Vagina (tissue), 2 donors: Measurements from ENCODE around the gene FECH. TPM values are rescaled to one million over a fixed set of nuclear protein-coding genes. Genes with fewer than 3 reads are reported as not detected.
"Not testable (repeated sequence)": the region's sequence is repeated elsewhere in the genome, so short reads cannot be mapped to it uniquely, and the experiment has no call there.

Experiments used
- DNase-seq, 2 donors: peaks; one replicate each; pipeline ENCODE4 v3.0.0-alpha.2; 2017; ENCODE audit errors: extremely low spot score in 2 of 2
- H3K27ac ChIP-seq: fragments of 200-600 bp; sonication (generic); one replicate; pipeline ENCODE4 v1.5.1; 2019
- H3K27me3 ChIP-seq: fragments of 200-600 bp; sonication (generic); one replicate; pipeline ENCODE4 v1.5.1; 2019
- H3K36me3 ChIP-seq, 2 donors: fragments of 200-600 bp; sonication (generic); one replicate each; pipeline ENCODE4 v1.5.1; 2017 to 2019
- H3K4me1 ChIP-seq: fragments of 200-600 bp; sonication (generic); one replicate; pipeline ENCODE4 v1.5.1; 2019
- H3K4me3 ChIP-seq, 2 donors: fragments of 200-600 bp; sonication (generic); 1 replicate in 1 of 2; 2 replicates in 1 of 2; pipeline ENCODE4 v1.5.1; 2016 to 2019
- H3K9me3 ChIP-seq: fragments of 200-600 bp; sonication (generic); one replicate; pipeline ENCODE4 v1.5.1; 2019
- POLR2A ChIP-seq, 2 donors: fragments of 450-650 bp; IDR thresholded peaks; one replicate each; pipeline ENCODE4 v1.6.1; 2017; ENCODE audit warnings: antibody characterized with exemption in 2 of 2, mild to moderate bottlenecking in 2 of 2, moderate library complexity in 2 of 2
- POLR2AphosphoS5 ChIP-seq, 2 donors: sonication (generic); formaldehyde crosslinking; IDR thresholded peaks; one replicate each; pipeline ENCODE4 v1.9.0; 2017; ENCODE audit warnings: antibody characterized with exemption in 2 of 2, mild to moderate bottlenecking in 2 of 2, low read depth in 1 of 2; ENCODE audit not compliant: insufficient read depth in 1 of 2
- intact Hi-C: fragments of 100-400 bp; cut with DNase I; formaldehyde crosslinking; loops from one replicate; pipeline ENCODE4 v1.15.1; 2023
- total RNA-seq: library from RNA; depleted of rRNA; stranded (reverse); fragments of >200 nt; gene quantifications from one replicate; pipeline ENCODE4 v1.2.3, GENCODE V29; 2016
- TF ChIP-seq, protein P1 (sequence below), 3 experiments: fragments of 450-650 bp in 2 of 3; fragments of 200-600 bp in 1 of 3; sonication (generic) in 1 of 3; IDR thresholded peaks; one replicate each; pipeline ENCODE4 v1.5.1; 2017 to 2019; ENCODE audit warnings: antibody characterized with exemption in 3 of 3, mild to moderate bottlenecking in 2 of 3, moderate library complexity in 2 of 3

Gene FECH
- total RNA-seq, 1 donor from 2014 or later, result 44.7 TPM

DNA sequence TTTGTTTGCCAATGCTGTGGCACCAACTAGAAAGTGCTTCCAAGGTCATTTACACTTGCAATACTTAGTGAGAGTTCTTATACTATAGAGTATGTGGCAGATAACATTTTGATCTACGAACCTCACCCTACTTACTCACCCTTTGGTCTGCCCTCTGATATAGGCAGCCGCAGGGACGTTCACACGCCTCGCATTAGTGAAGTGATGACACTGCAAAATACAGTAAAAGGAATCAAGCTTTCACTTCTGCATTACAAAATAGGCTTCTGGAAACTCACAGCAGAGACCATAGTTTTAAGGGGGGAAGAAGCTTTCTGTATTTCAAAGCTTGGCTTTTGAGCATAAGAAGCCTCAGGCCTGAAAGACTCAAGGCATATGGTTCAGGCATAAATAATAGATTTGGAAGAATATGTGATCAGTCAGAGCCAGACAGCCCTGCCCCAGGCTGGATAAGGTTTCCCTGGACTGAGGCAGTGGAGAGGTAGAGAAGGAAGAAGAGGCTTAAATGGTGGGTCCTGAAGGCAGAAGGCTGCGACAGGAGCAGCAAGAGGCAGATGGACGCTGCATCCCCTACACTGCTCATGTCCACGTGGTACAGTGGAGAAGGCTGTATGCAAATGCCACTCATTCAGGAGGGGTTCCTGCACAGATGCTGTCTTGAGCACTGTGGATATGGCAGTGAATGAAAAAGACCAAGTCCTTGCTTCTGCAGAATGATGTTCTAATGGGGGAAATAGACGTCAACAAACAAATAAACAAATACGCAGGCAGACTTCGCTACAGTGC, 63.1 kb downstream of the FECH start:
- no peaks in the 10 kb centered on the region for H3K9me3 ChIP-seq
- intact Hi-C loops, result no loop called here
- no peaks in the 10 kb centered on the region for H3K4me1 ChIP-seq
- no peak overlapping the region for H3K27ac ChIP-seq
- TF ChIP-seq POLR2AphosphoS5 (IDR thresholded peaks at IDR 0.05; ENCODE audit: insufficient read depth in 1 of 2, low read depth in 1 of 2), result no peak
- TF ChIP-seq, protein P1, sequence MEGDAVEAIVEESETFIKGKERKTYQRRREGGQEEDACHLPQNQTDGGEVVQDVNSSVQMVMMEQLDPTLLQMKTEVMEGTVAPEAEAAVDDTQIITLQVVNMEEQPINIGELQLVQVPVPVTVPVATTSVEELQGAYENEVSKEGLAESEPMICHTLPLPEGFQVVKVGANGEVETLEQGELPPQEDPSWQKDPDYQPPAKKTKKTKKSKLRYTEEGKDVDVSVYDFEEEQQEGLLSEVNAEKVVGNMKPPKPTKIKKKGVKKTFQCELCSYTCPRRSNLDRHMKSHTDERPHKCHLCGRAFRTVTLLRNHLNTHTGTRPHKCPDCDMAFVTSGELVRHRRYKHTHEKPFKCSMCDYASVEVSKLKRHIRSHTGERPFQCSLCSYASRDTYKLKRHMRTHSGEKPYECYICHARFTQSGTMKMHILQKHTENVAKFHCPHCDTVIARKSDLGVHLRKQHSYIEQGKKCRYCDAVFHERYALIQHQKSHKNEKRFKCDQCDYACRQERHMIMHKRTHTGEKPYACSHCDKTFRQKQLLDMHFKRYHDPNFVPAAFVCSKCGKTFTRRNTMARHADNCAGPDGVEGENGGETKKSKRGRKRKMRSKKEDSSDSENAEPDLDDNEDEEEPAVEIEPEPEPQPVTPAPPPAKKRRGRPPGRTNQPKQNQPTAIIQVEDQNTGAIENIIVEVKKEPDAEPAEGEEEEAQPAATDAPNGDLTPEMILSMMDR (IDR thresholded peaks at IDR 0.05), result no peak
- H3K27me3 ChIP-seq, result no peaks in the 10 kb centered on the region
- H3K36me3 ChIP-seq, result no peaks in the 10 kb centered on the region
- no peak for DNase-seq
- no peak overlapping the region for H3K4me3 ChIP-seq

DNA sequence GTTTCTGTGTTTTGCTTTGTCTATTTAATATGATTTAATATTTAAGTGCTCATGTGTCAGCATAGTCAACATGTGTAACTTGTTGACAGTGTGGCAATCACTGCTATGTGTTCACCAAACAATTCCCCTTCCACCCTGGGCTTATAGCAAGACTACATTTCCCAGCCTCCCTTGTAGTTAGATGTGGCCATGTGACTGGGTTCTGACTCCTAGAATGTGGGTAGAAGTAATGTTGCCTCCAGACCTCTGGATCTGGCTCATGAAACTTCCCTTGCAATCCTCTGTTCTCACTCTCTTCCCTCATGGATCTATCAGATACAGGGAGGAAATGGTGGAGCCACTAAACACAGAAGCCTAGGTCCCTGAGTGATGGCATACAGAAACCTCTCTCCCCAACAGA, 64.2 kb downstream of the FECH start:
- DNase-seq, H3K36me3 ChIP-seq, H3K27me3 ChIP-seq, H3K27ac ChIP-seq, H3K4me3 ChIP-seq, H3K4me1 ChIP-seq, H3K9me3 ChIP-seq, intact Hi-C loops: not testable (repeated sequence)

DNA sequence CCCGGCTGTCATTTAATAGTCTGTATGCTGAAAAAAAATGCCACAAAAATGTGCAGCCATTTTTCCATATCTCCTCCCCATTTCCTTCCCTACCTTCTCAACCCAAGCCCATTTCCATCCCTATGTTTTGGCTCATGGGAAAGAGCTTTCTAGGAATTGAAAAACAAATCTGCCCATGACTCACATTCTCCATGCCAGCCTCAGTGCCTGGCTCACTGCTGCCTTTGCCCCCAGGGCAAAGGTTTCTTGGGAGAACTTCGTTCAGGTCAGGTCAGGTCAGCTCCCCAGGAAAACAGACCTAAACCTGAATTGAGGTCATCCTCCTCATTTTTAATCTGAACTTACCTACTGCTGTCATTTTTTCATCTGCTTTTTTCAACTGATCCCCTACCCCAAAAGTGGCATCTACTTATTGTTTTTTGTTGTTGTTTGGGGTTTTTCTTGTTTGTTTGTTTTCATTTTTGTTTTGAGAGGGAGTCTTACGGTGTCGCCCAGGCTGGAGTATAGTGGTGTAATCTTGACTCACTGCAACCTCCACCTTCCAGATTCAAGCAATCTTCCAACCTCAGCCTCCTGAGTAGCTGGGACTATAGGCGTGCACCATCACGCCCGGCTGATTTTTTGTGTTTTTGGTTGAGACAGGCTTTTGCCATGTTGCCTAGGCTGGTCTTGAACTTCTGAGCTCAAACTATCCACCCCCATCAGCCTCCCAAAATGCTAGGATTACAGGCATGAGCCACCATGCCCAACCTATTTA, 66.7 kb downstream of the FECH start:
- TF ChIP-seq POLR2AphosphoS5 (IDR thresholded peaks at IDR 0.05; ENCODE audit: insufficient read depth in 1 of 2, low read depth in 1 of 2), result no peak
- no peak for TF ChIP-seq POLR2A (IDR thresholded peaks at IDR 0.05)
- TF ChIP-seq, protein P1 (IDR thresholded peaks at IDR 0.05), result no peak
- DNase-seq, result no peak
- H3K4me1 ChIP-seq, result no peaks in the 10 kb centered on the region

DNA sequence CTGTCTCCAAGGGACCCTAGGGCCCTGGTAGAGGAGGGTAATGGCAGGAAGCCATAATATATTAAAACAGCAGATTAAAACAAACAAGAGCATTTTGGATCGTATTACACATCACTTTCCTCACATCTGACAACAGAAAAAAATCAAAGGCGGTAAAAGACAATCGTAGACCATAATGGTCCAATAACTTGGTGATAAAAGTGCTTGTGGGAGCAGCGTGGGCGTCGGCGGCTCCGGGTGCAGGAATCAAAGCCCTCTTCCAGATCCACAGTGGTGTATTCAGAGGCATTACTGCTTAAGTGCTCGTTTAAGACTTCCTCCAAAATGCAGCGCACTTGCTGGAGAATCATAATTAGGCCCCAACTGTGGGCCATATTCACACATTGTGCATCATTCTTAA, 68.0 kb downstream of the FECH start:
- no peak for DNase-seq
- Histone ChIP-seq H3K4me3 (no peak overlapping the region), H3K9me3 (no peaks in the 10 kb centered on the region)

More for the DNA sequence above, 66.7 kb downstream of the FECH start:
- no peaks in the 10 kb centered on the region for H3K27me3 ChIP-seq
- H3K9me3 ChIP-seq, result no peaks in the 10 kb centered on the region
- H3K27ac ChIP-seq, result no peak overlapping the region
- intact Hi-C loops, result no loop called here
- no peaks in the 10 kb centered on the region for H3K36me3 ChIP-seq
- no peak overlapping the region for H3K4me3 ChIP-seq

DNA sequence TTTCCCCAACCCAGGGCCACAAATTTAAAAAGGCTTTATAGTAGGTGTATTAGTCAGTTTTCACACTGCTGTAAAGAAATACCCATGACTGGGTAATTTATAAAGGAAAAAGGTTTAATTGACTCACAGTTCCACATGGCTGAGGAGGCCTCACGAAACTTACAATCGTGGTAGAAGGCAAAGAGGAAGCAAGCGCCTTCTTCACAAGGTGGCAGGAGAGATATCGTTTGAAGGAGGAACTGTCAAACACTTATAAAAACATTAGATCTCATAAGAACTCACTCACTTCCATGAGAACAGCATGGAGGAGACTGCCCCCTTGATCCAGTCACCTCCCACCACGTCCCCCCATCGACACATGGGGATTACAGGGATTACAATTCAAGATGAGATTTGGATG, 70.4 kb downstream of the FECH start:
- Histone ChIP-seq H3K27me3 (no peaks in the 10 kb centered on the region), H3K4me1 (no peaks in the 10 kb centered on the region), H3K4me3 (no peak overlapping the region), H3K36me3 (no peaks in the 10 kb centered on the region), H3K9me3 (no peaks in the 10 kb centered on the region), H3K27ac (no peak overlapping the region)
- intact Hi-C loops, result no loop called here
- no peak for DNase-seq
- TF ChIP-seq, protein P1 (IDR thresholded peaks at IDR 0.05), result no peak
- TF ChIP-seq POLR2AphosphoS5 (IDR thresholded peaks at IDR 0.05; ENCODE audit: insufficient read depth in 1 of 2, low read depth in 1 of 2), result no peak

More for the DNA sequence above, 68.0 kb downstream of the FECH start:
- Histone ChIP-seq H3K36me3 (no peaks in the 10 kb centered on the region), H3K27ac (no peak overlapping the region), H3K4me1 (no peaks in the 10 kb centered on the region), H3K27me3 (no peaks in the 10 kb centered on the region)
- intact Hi-C loops, result no loop called here
- TF ChIP-seq, protein P1 (IDR thresholded peaks at IDR 0.05), result no peak
- no peak for TF ChIP-seq POLR2AphosphoS5 (IDR thresholded peaks at IDR 0.05; ENCODE audit: insufficient read depth in 1 of 2, low read depth in 1 of 2)
- TF ChIP-seq POLR2A (IDR thresholded peaks at IDR 0.05), result no peak
